GM15510 (cell line): ENCODE measurements around the gene LRMDA.

Experiments
- POLR2A ChIP-seq: IDR thresholded peaks from 3 replicates; pipeline ENCODE4 v1.6.1; 2011; ENCODE audit warnings: borderline replicate concordance; ENCODE audit not compliant: insufficient read length; ENCODE audit errors: extremely low read depth

LRMDA gene

GRCh38 chr10:76297780-76298281, 866.4 kb downstream of the LRMDA start:
- no peak for TF ChIP-seq POLR2A

GRCh38 chr10:76298329-76298728, 866.9 kb downstream of the LRMDA start:
- no peak for TF ChIP-seq POLR2A

- TF ChIP-seq POLR2A = no peak
These were observed 868.1 kb downstream of the LRMDA start for GRCh38 chr10:76299501-76299900.

GRCh38 chr10:76301211-76301610, 869.8 kb downstream of the LRMDA start:
- no peak for TF ChIP-seq POLR2A

GRCh38 chr10:76301950-76302349, 870.5 kb downstream of the LRMDA start:
- no peak for TF ChIP-seq POLR2A

- no peak for TF ChIP-seq POLR2A
These were observed 871.1 kb downstream of the LRMDA start for GRCh38 chr10:76302481-76302880.

GRCh38 chr10:76302961-76303630, 871.7 kb downstream of the LRMDA start:
- no peak for TF ChIP-seq POLR2A

GRCh38 chr10:76303682-76304316, 872.4 kb downstream of the LRMDA start:
- TF ChIP-seq POLR2A = no peak

GRCh38 chr10:76305930-76306615, 874.6 kb downstream of the LRMDA start:
- TF ChIP-seq POLR2A = no peak

GRCh38 chr10:76306856-76307255, 875.4 kb downstream of the LRMDA start:
- no peak for TF ChIP-seq POLR2A

GRCh38 chr10:76309070-76309469, 877.6 kb downstream of the LRMDA start:
- no peak for TF ChIP-seq POLR2A

GRCh38 chr10:76309741-76310587, 878.5 kb downstream of the LRMDA start:
- no peak for TF ChIP-seq POLR2A

GRCh38 chr10:76310588-76311080, 879.2 kb downstream of the LRMDA start:
- TF ChIP-seq POLR2A = no peak

- no peak for TF ChIP-seq POLR2A
These were observed 880.6 kb downstream of the LRMDA start for GRCh38 chr10:76311752-76312636.

GRCh38 chr10:76315240-76315639, 883.8 kb downstream of the LRMDA start:
- no peak for TF ChIP-seq POLR2A

- TF ChIP-seq POLR2A = no peak
These were observed 884.8 kb downstream of the LRMDA start for GRCh38 chr10:76316234-76316633.
